Subcutaneous adipose tissue (tissue), 4 donors: ENCODE measurements around the gene BNIP3. TPM values are rescaled to one million over a fixed set of nuclear protein-coding genes. Genes with fewer than 3 reads are reported as not detected.

Experiments used
- total RNA-seq, 4 donors: library from RNA; depleted of rRNA; stranded (reverse); fragments of >200 nt; gene quantifications; one replicate each; pipeline ENCODE4 v1.1.0, GENCODE V29; 2016
- TF ChIP-seq, protein P1 (sequence below): fragments of 450-650 bp; IDR thresholded peaks from one replicate; pipeline ENCODE4 v1.5.1; 2016; ENCODE audit warnings: low read depth, mild to moderate bottlenecking, control low read depth, antibody characterized with exemption, moderate library complexity

Gene BNIP3
- total RNA-seq, 4 donors from 2014 or later = 126 to 186 (median 157) TPM

DNA sequence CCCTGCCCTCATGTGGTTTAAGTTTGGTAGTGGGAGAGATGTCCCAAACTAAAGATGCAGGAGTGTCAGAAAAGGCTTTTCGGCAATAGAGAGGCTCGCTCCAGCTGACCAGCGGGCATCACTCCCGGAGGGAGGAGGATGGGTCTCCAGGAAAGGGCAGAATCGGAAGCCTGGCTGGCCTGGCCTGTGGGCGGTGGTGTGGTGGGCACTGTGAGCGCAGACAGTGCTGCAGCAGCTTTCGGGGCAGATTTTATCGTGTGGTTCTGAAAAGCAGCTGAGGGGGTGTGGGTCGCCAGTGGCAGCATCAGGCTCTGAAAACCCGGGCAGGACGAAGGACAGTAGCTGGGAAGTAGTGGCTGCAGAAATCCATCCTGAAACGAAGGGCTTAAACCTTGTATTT lies 12.8 kb downstream of the BNIP3 start:
- TF ChIP-seq, protein P1, sequence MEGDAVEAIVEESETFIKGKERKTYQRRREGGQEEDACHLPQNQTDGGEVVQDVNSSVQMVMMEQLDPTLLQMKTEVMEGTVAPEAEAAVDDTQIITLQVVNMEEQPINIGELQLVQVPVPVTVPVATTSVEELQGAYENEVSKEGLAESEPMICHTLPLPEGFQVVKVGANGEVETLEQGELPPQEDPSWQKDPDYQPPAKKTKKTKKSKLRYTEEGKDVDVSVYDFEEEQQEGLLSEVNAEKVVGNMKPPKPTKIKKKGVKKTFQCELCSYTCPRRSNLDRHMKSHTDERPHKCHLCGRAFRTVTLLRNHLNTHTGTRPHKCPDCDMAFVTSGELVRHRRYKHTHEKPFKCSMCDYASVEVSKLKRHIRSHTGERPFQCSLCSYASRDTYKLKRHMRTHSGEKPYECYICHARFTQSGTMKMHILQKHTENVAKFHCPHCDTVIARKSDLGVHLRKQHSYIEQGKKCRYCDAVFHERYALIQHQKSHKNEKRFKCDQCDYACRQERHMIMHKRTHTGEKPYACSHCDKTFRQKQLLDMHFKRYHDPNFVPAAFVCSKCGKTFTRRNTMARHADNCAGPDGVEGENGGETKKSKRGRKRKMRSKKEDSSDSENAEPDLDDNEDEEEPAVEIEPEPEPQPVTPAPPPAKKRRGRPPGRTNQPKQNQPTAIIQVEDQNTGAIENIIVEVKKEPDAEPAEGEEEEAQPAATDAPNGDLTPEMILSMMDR = no peak

DNA sequence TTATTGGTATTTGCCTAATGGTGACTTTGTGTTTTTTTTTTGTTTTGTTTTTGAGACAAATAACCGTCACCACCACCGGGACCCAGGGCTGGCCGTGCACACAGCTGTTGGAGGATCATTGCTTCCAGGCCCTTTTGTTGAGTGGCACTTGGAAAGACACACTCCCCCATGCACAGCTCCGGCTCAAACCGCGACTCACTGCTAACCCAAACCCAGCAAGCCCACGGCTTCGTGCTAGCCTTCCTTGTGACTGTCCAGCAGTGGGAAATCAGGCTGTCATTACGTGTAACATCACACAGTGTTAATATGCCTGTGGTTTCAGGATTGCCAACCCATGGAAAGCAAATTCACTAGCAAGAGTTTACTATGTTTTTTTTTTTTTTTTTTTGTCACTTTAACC lies 17.4 kb downstream of the BNIP3 start:
- TF ChIP-seq, protein P1 = no peak

DNA sequence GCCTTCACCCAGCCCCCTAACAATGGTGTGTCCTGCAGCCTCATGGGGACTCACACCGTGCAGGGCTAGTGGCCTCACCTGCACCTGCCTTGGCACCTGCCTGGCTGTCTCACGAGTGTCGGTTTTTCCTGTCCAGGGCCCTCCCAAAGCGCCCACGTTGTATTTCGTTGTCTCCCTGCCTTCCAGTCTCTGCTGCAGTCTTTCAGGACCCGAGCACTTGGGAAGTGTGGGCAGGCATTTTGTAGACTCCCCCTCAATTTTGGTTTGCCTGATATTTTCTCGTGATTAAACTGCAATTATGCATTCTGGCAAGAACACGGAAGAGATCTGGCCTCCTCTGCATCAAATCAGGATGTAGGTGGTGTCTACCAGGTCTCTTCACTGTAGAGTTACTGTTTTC lies 17.9 kb downstream of the BNIP3 start:
- TF ChIP-seq, protein P1 = no peak

DNA sequence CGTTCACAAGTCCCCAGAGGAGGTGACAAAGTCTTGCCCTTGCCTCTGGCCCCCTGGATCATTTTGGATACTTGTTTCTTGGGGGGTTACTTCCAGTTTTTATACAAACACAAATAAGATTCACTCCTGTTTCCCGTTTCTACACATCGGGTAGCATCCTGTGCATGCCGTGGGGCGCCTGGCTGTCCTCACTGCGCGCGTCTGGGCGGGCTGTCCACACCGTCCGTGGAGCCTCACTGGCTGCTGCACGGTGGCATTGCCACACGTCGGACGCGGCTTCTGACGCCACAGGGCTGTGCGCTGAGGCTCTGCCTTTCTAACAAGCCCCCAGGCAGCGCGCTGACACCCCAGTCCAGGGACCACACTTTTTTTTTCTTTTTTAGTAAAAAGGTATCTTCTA lies 18.4 kb downstream of the BNIP3 start:
- TF ChIP-seq, protein P1 = no peak

DNA sequence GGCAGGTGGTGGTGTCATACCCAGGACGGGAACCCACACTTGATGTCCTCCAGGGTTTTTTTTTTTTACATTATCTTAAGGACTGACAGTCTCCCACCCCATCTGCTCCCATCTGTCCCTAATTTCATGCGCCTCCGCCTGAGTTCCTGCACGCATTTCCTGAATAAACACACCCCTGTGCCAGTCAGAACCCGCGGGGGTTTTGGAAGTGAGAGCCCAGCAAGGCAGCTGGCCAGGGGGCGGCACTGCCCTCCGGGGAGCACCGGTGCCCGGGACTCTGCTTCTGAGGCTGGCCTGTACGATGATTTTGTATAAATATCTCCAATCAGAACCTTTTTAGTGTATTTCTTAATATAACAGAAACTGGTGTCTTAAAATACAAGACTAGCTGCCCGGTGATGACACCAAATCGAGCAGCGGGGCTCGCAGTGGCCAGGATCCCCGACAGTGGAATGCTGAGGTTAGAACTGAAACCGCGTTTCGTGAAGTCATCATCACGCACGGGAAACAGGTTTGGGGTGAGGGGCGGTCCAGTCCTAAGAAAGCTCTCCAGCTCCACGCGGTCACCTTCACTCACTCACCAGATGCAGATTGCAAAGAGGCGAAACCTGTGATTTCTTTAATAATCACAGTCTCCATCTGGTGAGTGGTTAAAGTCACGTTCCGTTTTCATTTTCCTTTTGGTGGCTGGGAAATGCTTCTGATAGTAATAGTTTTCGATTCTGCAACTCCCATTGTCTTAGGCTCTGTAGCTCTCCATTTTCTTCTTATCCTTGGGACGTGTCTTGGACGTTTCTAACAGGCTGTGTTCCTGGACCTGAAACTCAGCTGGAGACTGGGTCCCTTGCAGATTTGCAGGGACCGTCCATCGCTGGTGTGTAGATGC lies 19.7 kb downstream of the BNIP3 start:
- TF ChIP-seq, protein P1 = no peak

DNA sequence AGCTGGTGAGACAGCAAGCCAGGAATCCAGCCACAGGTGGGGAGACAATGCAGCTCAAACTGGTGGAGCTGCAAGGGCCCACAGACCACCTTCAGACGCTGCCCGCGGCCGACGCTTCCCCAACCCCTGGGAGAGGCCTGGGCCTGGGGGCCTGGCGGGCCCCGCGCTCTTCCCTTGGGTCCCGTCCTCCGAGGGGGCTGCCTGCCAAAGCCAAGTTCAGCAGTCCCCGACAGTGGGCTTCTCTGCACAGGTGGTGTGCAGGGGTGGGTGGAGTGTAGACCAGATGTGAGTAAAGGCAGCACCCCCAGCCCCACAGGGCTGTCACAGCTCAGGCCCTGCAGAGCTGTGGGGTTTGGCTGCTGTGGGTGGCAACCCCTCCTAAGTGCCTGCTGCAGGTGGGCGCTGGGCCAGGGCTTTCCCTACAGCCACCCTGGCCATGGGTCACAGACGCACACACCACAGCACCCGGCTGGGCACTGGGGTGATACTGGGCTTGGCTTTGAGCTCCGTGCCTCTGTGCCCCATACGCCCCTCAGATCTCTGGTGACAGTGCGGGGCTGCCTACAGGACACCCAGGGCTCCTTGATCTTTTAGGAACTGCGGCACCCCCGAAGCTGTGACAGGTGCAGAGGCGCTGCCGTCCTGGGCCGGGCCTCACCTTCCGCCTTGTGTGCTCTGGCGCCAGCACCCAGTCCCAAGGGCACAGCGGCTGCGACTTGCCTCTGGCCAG lies 20.5 kb downstream of the BNIP3 start:
- TF ChIP-seq, protein P1 = no peak

DNA sequence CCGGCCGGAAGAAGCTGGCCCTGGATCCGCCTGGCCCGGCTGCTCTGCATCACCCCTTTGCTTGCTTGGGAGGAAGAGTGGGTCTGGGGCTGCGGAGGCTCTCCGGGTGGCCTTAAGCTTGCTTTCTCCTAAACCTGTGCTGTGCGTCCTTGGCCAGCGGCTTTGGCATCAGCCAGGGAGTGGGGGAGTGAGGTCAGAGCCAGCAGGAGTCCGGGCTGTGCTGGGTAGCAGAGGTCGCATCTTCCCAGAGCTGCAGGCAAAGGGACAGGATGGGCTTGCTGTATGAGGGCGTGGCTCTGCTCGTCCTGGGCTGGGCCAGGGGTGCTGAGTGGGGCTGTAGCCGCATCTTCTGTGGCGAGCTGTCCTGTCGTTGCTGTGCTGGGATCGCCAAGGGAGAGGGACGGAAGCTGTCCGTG lies 21.1 kb downstream of the BNIP3 start:
- TF ChIP-seq, protein P1 = no peak
